ENCODE results near the gene ZGPAT. TPM values are rescaled to one million over a fixed set of nuclear protein-coding genes. Genes with fewer than 3 reads are reported as not detected.

The ZGPAT gene
- total RNA-seq, 1 donor from 2014 or later, result 19.2 TPM

- Mint-ChIP-seq H3K36me3 (ENCODE audit: low read depth) (peaks cover 3% of the 10 kb centered on the region), H3K4me3 (ENCODE audit: unreplicated experiment) (no peak overlapping the region), H3K27ac (ENCODE audit: unreplicated experiment) (no peak overlapping the region), H3K27me3 (ENCODE audit: low read depth) (no peaks in the 10 kb centered on the region), H3K9me3 (ENCODE audit: low read depth) (no peaks in the 10 kb centered on the region), H3K4me1 (ENCODE audit: low read depth) (no peaks in the 10 kb centered on the region)
- DNase-seq (ENCODE audit: low spot score), result no peak
- TF ChIP-seq CTCF (IDR thresholded peaks at IDR 0.05), result no peak
Measured at GRCh38 chr20:63756648-63756991, 48.8 kb downstream of the ZGPAT start.

- DNase-seq (ENCODE audit: low spot score), result no peak
Measured at GRCh38 chr20:63758152-63758551, 50.3 kb downstream of the ZGPAT start.

GRCh38 chr20:63759377-63759901 is 51.6 kb downstream of the ZGPAT start:
- no peaks in the 10 kb centered on the region for H3K27me3 Mint-ChIP-seq (ENCODE audit: low read depth)
- H3K36me3 Mint-ChIP-seq (ENCODE audit: low read depth), result peaks cover 5% of the 10 kb centered on the region
- no peak overlapping the region for H3K4me3 Mint-ChIP-seq (ENCODE audit: unreplicated experiment)
- no peaks in the 10 kb centered on the region for H3K9me3 Mint-ChIP-seq (ENCODE audit: low read depth)
- no peak for DNase-seq (ENCODE audit: low spot score)
- H3K27ac Mint-ChIP-seq (ENCODE audit: unreplicated experiment), result no peak overlapping the region
- H3K4me1 Mint-ChIP-seq (ENCODE audit: low read depth), result no peaks in the 10 kb centered on the region
- no peak for TF ChIP-seq CTCF (IDR thresholded peaks at IDR 0.05)

More at GRCh38 chr20:63758152-63758551, 50.3 kb downstream of the ZGPAT start:
- no peaks in the 10 kb centered on the region for H3K27me3 Mint-ChIP-seq (ENCODE audit: low read depth)
- no peak overlapping the region for H3K4me3 Mint-ChIP-seq (ENCODE audit: unreplicated experiment)
- no peak for TF ChIP-seq CTCF (IDR thresholded peaks at IDR 0.05)
- no peaks in the 10 kb centered on the region for H3K9me3 Mint-ChIP-seq (ENCODE audit: low read depth)
- H3K4me1 Mint-ChIP-seq (ENCODE audit: low read depth), result no peaks in the 10 kb centered on the region
- H3K27ac Mint-ChIP-seq (ENCODE audit: unreplicated experiment), result no peak overlapping the region
- H3K36me3 Mint-ChIP-seq (ENCODE audit: low read depth), result peaks cover 4% of the 10 kb centered on the region

GRCh38 chr20:63765082-63765873 is 57.4 kb downstream of the ZGPAT start:
- Mint-ChIP-seq H3K4me1 (ENCODE audit: low read depth) (no peaks in the 10 kb centered on the region), H3K27me3 (ENCODE audit: low read depth) (no peaks in the 10 kb centered on the region), H3K9me3 (ENCODE audit: low read depth) (no peaks in the 10 kb centered on the region), H3K36me3 (ENCODE audit: low read depth) (peaks cover 10% of the 10 kb centered on the region), H3K27ac (ENCODE audit: unreplicated experiment) (no peak overlapping the region), H3K4me3 (ENCODE audit: unreplicated experiment) (no peak overlapping the region)
- no peak for DNase-seq (ENCODE audit: low spot score)
- no peak for TF ChIP-seq CTCF (IDR thresholded peaks at IDR 0.05)

- Mint-ChIP-seq H3K27ac (ENCODE audit: unreplicated experiment) (no peak overlapping the region), H3K36me3 (ENCODE audit: low read depth) (peaks cover 10% of the 10 kb centered on the region), H3K9me3 (ENCODE audit: low read depth) (no peaks in the 10 kb centered on the region), H3K4me3 (ENCODE audit: unreplicated experiment) (no peak overlapping the region), H3K27me3 (ENCODE audit: low read depth) (no peaks in the 10 kb centered on the region), H3K4me1 (ENCODE audit: low read depth) (no peaks in the 10 kb centered on the region)
- no peak for TF ChIP-seq CTCF (IDR thresholded peaks at IDR 0.05)
- no peak for DNase-seq (ENCODE audit: low spot score)
Measured at GRCh38 chr20:63765902-63766301, 58.1 kb downstream of the ZGPAT start.

Measured in chondrocyte (in vitro differentiated cells).